K562 (cell line): Measurements from ENCODE around the gene NCOA3. TPM values are rescaled to one million over a fixed set of nuclear protein-coding genes. Genes with fewer than 3 reads are reported as not detected.

ENCODE experiments used
- ATAC-seq: fragments of 200-7000 bp; cut with Tn5 transposase; 3 replicates; pipeline ENCODE4 v1.9.1; 2020; ENCODE audit warnings: moderate library complexity
- BruUV-seq: library from RNA; stranded (reverse); fragments of 400-500 nt; replicated peaks from 2 replicates; lab custom pipeline; 2021; lab: Mats Ljungman, UMichigan
- CTCF ChIA-PET: fragments of 300-600 bp; formaldehyde crosslinking; extraction: SDS; loops from one replicate; lab custom pipeline; 2021; ENCODE audit warnings: low intra/inter-chr PET ratio; lab: Yijun Ruan, JAX
- POLR2A ChIA-PET: fragments of 300-600, 350-650 bp; sonication (Branson Sonifier 250); formaldehyde crosslinking; extraction: SDS; loops from one replicate; lab custom pipeline; 2021; ENCODE audit warnings: antibody characterized with exemption, inconsistent platforms; lab: Yijun Ruan, JAX
- DNase-seq, 4 experiments: peaks; one replicate each; pipeline versions ENCODE4 v3.0.0 to v3.0.0-alpha.2; 2011 to 2018; ENCODE audit warnings: low spot score in 3 of 4, mixed read lengths in 3 of 4; ENCODE audit errors: extremely low read depth in 1 of 4
- FAIRE-seq: peaks from 2 replicates; lab custom pipeline; 2011; peaks lifted over from hg19 to GRCh38; lab: Jason Lieb, UNC
- H2AFZ ChIP-seq: 2 replicates; pipeline ENCODE4 v1.6.0; 2011; ENCODE audit warnings: low read depth, low read length, control low read depth, inconsistent platforms
- H3K27ac ChIP-seq: fragments of 200-600 bp; 3 replicates; pipeline ENCODE4 v1.8.0; 2011; ENCODE audit warnings: low read depth, mild to moderate bottlenecking, control low read depth, inconsistent platforms, low read length, moderate library complexity, mixed read lengths; ENCODE audit errors: extremely low read depth
- H3K27me3 ChIP-seq, 2 experiments: fragments of 300-600 bp in 1 of 2; 2 replicates in 1 of 2; 3 replicates in 1 of 2; pipeline versions ENCODE4 v1.6.0 to v1.8.0; 2011; ENCODE audit warnings: inconsistent platforms in 2 of 2, low read length in 2 of 2, mild to moderate bottlenecking in 1 of 2, mixed read lengths in 1 of 2, moderate library complexity in 1 of 2; ENCODE audit not compliant: control insufficient read depth in 2 of 2, insufficient read depth in 2 of 2
- H3K36me3 ChIP-seq: fragments of 300-600 bp; 3 replicates; pipeline ENCODE4 v1.8.0; 2011; ENCODE audit warnings: mild to moderate bottlenecking, low read length, inconsistent platforms; ENCODE audit not compliant: control insufficient read depth, insufficient read depth
- H3K4me1 ChIP-seq, 2 experiments: fragments of 200-600 bp in 1 of 2; replicated peaks in 1 of 2; 2 replicates in 1 of 2; 3 replicates in 1 of 2; pipeline versions ENCODE4 v1.5.1 to v1.8.0; 2011; ENCODE audit warnings: inconsistent platforms in 2 of 2, low read length in 2 of 2, mild to moderate bottlenecking in 1 of 2, mixed read lengths in 1 of 2, moderate library complexity in 1 of 2; ENCODE audit not compliant: control insufficient read depth in 2 of 2, insufficient read depth in 2 of 2
- H3K4me2 ChIP-seq: 2 replicates; pipeline ENCODE4 v1.6.1; 2011; ENCODE audit warnings: low read length, control low read depth, inconsistent platforms, mixed read lengths; ENCODE audit not compliant: insufficient read depth
- H3K4me3 ChIP-seq: fragments of 200-600 bp; sonication (generic), shearing (Covaris generic); 2 replicates; pipeline ENCODE4 v1.5.1; 2016; ENCODE audit warnings: control low read depth, inconsistent platforms
- H3K79me2 ChIP-seq: fragments of 200-600 bp; 3 replicates; pipeline ENCODE4 v1.8.0; 2011; ENCODE audit warnings: low read length, inconsistent platforms; ENCODE audit not compliant: control insufficient read depth, insufficient read depth
- H3K9ac ChIP-seq, 2 experiments: 2 replicates each; pipeline versions ENCODE4 v1.6.0 to v1.6.1; 2011; ENCODE audit warnings: low read depth in 2 of 2, low read length in 2 of 2, control low read depth in 1 of 2, inconsistent platforms in 1 of 2, mild to moderate bottlenecking in 1 of 2, mixed read lengths in 1 of 2; ENCODE audit not compliant: insufficient read depth in 1 of 2
- H3K9me1 ChIP-seq: one replicate; pipeline ENCODE4 v1.6.0; 2011; ENCODE audit warnings: inconsistent platforms, mild to moderate bottlenecking, low read length, moderate library complexity; ENCODE audit not compliant: control insufficient read depth, insufficient read depth
- H3K9me3 ChIP-seq: replicated peaks from 2 replicates; pipeline ENCODE4 v1.5.1; 2011; ENCODE audit warnings: low read depth, low read length, inconsistent platforms; ENCODE audit not compliant: control insufficient read depth, insufficient read depth
- H4K20me1 ChIP-seq: replicated peaks from 2 replicates; pipeline ENCODE4 v1.6.1; 2011; ENCODE audit warnings: low read length, inconsistent platforms, mixed read lengths; ENCODE audit not compliant: control insufficient read depth, insufficient read depth
- ARID2 ChIP-seq: fragments of 450-650 bp; IDR thresholded peaks from 2 replicates; pipeline ENCODE4 v1.6.1; 2017; ENCODE audit warnings: antibody characterized with exemption, mild to moderate bottlenecking
- CBX3 ChIP-seq, 2 experiments: IDR thresholded peaks; 1 replicate in 1 of 2; 2 replicates in 1 of 2; pipeline ENCODE4 v1.6.1; 2012; ENCODE audit warnings: inconsistent platforms in 2 of 2, low read length in 2 of 2, borderline replicate concordance in 1 of 2, control low read depth in 1 of 2
- EP300 ChIP-seq: IDR thresholded peaks from 2 replicates; pipeline ENCODE4 v1.6.1; 2012; ENCODE audit warnings: low read length, improper control_type of control experiment
- EWSR1 ChIP-seq: fragments of 450-650 bp; IDR thresholded peaks from 2 replicates; pipeline ENCODE4 v1.6.1; 2018; ENCODE audit warnings: borderline replicate concordance, mild to moderate bottlenecking, low read depth, moderate library complexity; ENCODE audit not compliant: partially characterized antibody
- FOXP1 ChIP-seq: sonication (generic); formaldehyde crosslinking; IDR thresholded peaks from 2 replicates; pipeline ENCODE4 v1.8.0; 2022; ENCODE audit warnings: mild to moderate bottlenecking, missing genetic modification reagents
- HDAC3 ChIP-seq: fragments of 450-650 bp; IDR thresholded peaks from 2 replicates; pipeline ENCODE4 v1.6.1; 2018; ENCODE audit warnings: borderline replicate concordance, mild to moderate bottlenecking, moderate library complexity; ENCODE audit not compliant: partially characterized antibody
- IFI16 ChIP-seq: fragments of 250-450 bp; sonication (Bioruptor Pico); IDR thresholded peaks from 2 replicates; pipeline ENCODE4 v2.1.2; 2022; ENCODE audit warnings: mild to moderate bottlenecking, inconsistent platforms
- L3MBTL2 ChIP-seq: fragments of 450-650 bp; IDR thresholded peaks from 2 replicates; pipeline ENCODE4 v1.6.1; 2016; ENCODE audit warnings: mild to moderate bottlenecking, moderate library complexity
- MAFK ChIP-seq: IDR thresholded peaks from 2 replicates; pipeline ENCODE4 v1.6.1; 2011; ENCODE audit warnings: low read length, improper control_type of control experiment
- MBD2 ChIP-seq: sonication (generic); IDR thresholded peaks from 2 replicates; pipeline ENCODE4 v1.6.1; 2016; ENCODE audit warnings: low read depth, borderline replicate concordance
- MED1 ChIP-seq: sonication (generic); formaldehyde crosslinking; IDR thresholded peaks from 2 replicates; pipeline ENCODE4 v1.8.1; 2023; ENCODE audit warnings: missing genetic modification reagents, borderline replicate concordance
- MYBL2 ChIP-seq, 2 experiments: fragments of 450-650 bp in 1 of 2; sonication (generic) in 1 of 2; formaldehyde crosslinking in 1 of 2; IDR thresholded peaks; 2 replicates each; pipeline versions ENCODE4 v1.6.1 to v1.8.1; 2017 to 2022; ENCODE audit warnings: borderline replicate concordance in 1 of 2, inconsistent platforms in 1 of 2, low read depth in 1 of 2, mild to moderate bottlenecking in 1 of 2, missing genetic modification reagents in 1 of 2, moderate library complexity in 1 of 2
- NR4A1 ChIP-seq, 2 experiments: fragments of 250-450 bp in 1 of 2; fragments of 450-650 bp in 1 of 2; sonication (Bioruptor Pico) in 1 of 2; IDR thresholded peaks; 2 replicates each; pipeline versions ENCODE4 v1.4.0 to v1.6.1; 2016 to 2020; ENCODE audit warnings: mild to moderate bottlenecking in 2 of 2, missing compliant biosample characterization in 1 of 2, missing genetic modification characterization in 1 of 2, moderate library complexity in 1 of 2
- PML ChIP-seq: IDR thresholded peaks from 2 replicates; pipeline ENCODE4 v1.6.1; 2012; ENCODE audit warnings: low read length, inconsistent platforms
- ZFP36 ChIP-seq: fragments of 150-350 bp; IDR thresholded peaks from 2 replicates; pipeline ENCODE4 v1.6.1; 2018; ENCODE audit warnings: low read length, low read depth; ENCODE audit not compliant: partially characterized antibody
- ZNF140 ChIP-seq: fragments of 250-450 bp; sonication (Bioruptor Pico); IDR thresholded peaks from 2 replicates; pipeline ENCODE4 v1.8.0; 2021; ENCODE audit warnings: moderate library complexity, mild to moderate bottlenecking, inconsistent platforms
- ZNF184 ChIP-seq: sonication (generic); formaldehyde crosslinking; IDR thresholded peaks from 2 replicates; pipeline ENCODE4 v1.5.0; 2020; ENCODE audit warnings: missing genetic modification reagents
- ZNF699 ChIP-seq: fragments of 250-450 bp; sonication (Bioruptor Pico); IDR thresholded peaks from 2 replicates; pipeline ENCODE4 v1.8.0; 2021; ENCODE audit warnings: mild to moderate bottlenecking, moderate library complexity; ENCODE audit not compliant: insufficient replicate concordance
- WGBS: fragments of 100-300 bp; shearing (Covaris generic); methylation state at CpG from one replicate; pipeline ENCODE4 v1.1.6; 2016; ENCODE audit warnings: low coverage, mixed read lengths; ENCODE audit not compliant: insufficient coverage; ENCODE audit errors: missing lambda C conversion rate; 5-methylcytosine and 5-hydroxymethylcytosine counted together
- in situ Hi-C: fragments of 300-500 bp; cut with MboI; formaldehyde crosslinking; loops from 4 replicates; pipeline ENCODE4 v1.15.0; 2018; ENCODE audit warnings: inconsistent platforms, mixed read lengths
- intact Hi-C: fragments of 100-400 bp; cut with micrococcal nuclease; formaldehyde crosslinking; loops from 2 replicates; pipeline ENCODE4 v1.14.2; 2022
- polyA plus RNA-seq, 8 experiments: library from polyadenylated mRNA; depleted of rRNA in 4 of 8; stranded (reverse) in 5 of 8; unstranded in 3 of 8; fragments of >200 nt; fragmentation: Nextera tagmentation in 2 of 8; fragmentation: Illumina TruSeq in 1 of 8; extraction: Ambion mirVana in 2 of 8; extraction: Trizol in 1 of 8; gene quantifications; 2 replicates each; pipeline versions ENCODE4 v1.2.1 to v1.2.3, GENCODE V29; 2011 to 2014; ENCODE audit warnings: inconsistent platforms in 1 of 8, missing spikeins in 1 of 8
- total RNA-seq, 7 experiments: library from RNA; depleted of rRNA in 6 of 7; stranded (reverse); fragments of >200 nt in 6 of 7; fragmentation: Illumina TruSeq in 2 of 7; extraction: Trizol in 2 of 7; gene quantifications; 2 replicates each; pipeline versions ENCODE4 v1.2.1 to v1.2.3, GENCODE V29; 2011 to 2021; ENCODE audit warnings: low replicate concordance in 1 of 7
- TF ChIP-seq, protein P1 (sequence below), 2 experiments: fragments of 250-450 bp in 1 of 2; fragments of 450-650 bp in 1 of 2; sonication (Bioruptor Pico) in 1 of 2; IDR thresholded peaks; 2 replicates each; pipeline versions ENCODE4 v1.6.1 to v1.8.0; 2016 to 2021; ENCODE audit warnings: mild to moderate bottlenecking in 2 of 2, moderate library complexity in 2 of 2, missing compliant biosample characterization in 1 of 2, missing genetic modification characterization in 1 of 2
- TF ChIP-seq, protein P2 (sequence below): fragments of 450-650 bp; formaldehyde crosslinking; IDR thresholded peaks from 2 replicates; pipeline ENCODE4 v1.4.0; 2020; ENCODE audit warnings: mild to moderate bottlenecking
- TF ChIP-seq, protein P3 (sequence below): sonication (generic); formaldehyde crosslinking; IDR thresholded peaks from 2 replicates; pipeline ENCODE4 v1.8.1; 2023; ENCODE audit warnings: mild to moderate bottlenecking, missing genetic modification reagents, moderate library complexity

Gene NCOA3
- total and polyA plus RNA-seq, 9 of the 15 experiments (the other 6 are each of a cell fraction or from before 2014, with no cell fraction given) = 3.2 to 24.3 (median 14.4) TPM

GRCh38 chr20:47571426-47571825 is 69.7 kb downstream of the NCOA3 start:
- BruUV-seq = no TSS peak
- H3K79me2 ChIP-seq = peaks cover 45% of the 10 kb centered on the region
- H3K9me3 ChIP-seq = no peaks in the 10 kb centered on the region
- no peak for FAIRE-seq
- 91% methylated on average over 2 of the region's 2 CpGs for WGBS
- H4K20me1 ChIP-seq = no peaks in the 10 kb centered on the region
- DNase-seq = no peak
- no peak overlapping the region for H3K27ac ChIP-seq
- no peak for ATAC-seq
- H3K9ac ChIP-seq = no peak overlapping the region
- H3K36me3 ChIP-seq = no peaks in the 10 kb centered on the region
- intact Hi-C loops = no loop called here
- in situ Hi-C loops = no loop called here
- H3K9me1 ChIP-seq = no peaks in the 10 kb centered on the region
- no peaks in the 10 kb centered on the region for H3K27me3 ChIP-seq
- ChIA-PET CTCF (no interaction called here), POLR2A (interaction anchor here (0.6 to 1.1 kb wide), 3 partner anchors 9 to 117 kb away, joined by 3 read pairs; no protein-coding TSS in a partner anchor)
- H3K4me3 ChIP-seq = no peak overlapping the region
- H2AFZ ChIP-seq = no peak overlapping the region
- peaks cover 6 to 27% of the 10 kb centered on the region in 2 experiments for H3K4me1 ChIP-seq
- no peak overlapping the region for H3K4me2 ChIP-seq
- TF ChIP-seq NR4A1 (CRISPR knock-in tag; IDR thresholded peaks at IDR 0.05) (no peak), NR4A1 (tag; IDR thresholded peaks at IDR 0.05) (no peak), L3MBTL2 (no peak), ZFP36 (no peak), IFI16 (no peak), CBX3 (IDR thresholded peaks at IDR 0.05; ENCODE audit: borderline replicate concordance in 1 of 2, low read length in 2 of 2) (0 out of 3 replicates have a peak, but pooled peaks of 1 of the 2 experiments have one; percentile 75), MED1 (CRISPR knock-in tag) (no peak), EWSR1 (peak; percentile 24), MBD2 (no peak), MYBL2 (IDR thresholded peaks at IDR 0.05; ENCODE audit: low read depth) (no peak), MYBL2 (CRISPR knock-in tag; IDR thresholded peaks at IDR 0.05; ENCODE audit: borderline replicate concordance) (no peak), ZNF140 (no peak), PML (no peak), FOXP1 (CRISPR knock-in tag) (no peak), ZNF184 (CRISPR knock-in tag) (no peak), ARID2 (no peak), MAFK (no peak), HDAC3 (no peak), EP300 (no peak), ZNF699 (CRISPR knock-in tag) (no peak)
- TF ChIP-seq, protein P1, sequence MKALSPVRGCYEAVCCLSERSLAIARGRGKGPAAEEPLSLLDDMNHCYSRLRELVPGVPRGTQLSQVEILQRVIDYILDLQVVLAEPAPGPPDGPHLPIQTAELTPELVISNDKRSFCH (CRISPR knock-in tag; IDR thresholded peaks at IDR 0.05) = no peak
- TF ChIP-seq, protein P1 (tag; IDR thresholded peaks at IDR 0.05) = no peak
- TF ChIP-seq, protein P2, sequence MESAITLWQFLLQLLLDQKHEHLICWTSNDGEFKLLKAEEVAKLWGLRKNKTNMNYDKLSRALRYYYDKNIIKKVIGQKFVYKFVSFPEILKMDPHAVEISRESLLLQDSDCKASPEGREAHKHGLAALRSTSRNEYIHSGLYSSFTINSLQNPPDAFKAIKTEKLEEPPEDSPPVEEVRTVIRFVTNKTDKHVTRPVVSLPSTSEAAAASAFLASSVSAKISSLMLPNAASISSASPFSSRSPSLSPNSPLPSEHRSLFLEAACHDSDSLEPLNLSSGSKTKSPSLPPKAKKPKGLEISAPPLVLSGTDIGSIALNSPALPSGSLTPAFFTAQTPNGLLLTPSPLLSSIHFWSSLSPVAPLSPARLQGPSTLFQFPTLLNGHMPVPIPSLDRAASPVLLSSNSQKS = no peak
- TF ChIP-seq, protein P3, sequence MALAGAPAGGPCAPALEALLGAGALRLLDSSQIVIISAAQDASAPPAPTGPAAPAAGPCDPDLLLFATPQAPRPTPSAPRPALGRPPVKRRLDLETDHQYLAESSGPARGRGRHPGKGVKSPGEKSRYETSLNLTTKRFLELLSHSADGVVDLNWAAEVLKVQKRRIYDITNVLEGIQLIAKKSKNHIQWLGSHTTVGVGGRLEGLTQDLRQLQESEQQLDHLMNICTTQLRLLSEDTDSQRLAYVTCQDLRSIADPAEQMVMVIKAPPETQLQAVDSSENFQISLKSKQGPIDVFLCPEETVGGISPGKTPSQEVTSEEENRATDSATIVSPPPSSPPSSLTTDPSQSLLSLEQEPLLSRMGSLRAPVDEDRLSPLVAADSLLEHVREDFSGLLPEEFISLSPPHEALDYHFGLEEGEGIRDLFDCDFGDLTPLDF = no peak
